ENCODE data around the gene HOXC9.

Gene HOXC9

DNA sequence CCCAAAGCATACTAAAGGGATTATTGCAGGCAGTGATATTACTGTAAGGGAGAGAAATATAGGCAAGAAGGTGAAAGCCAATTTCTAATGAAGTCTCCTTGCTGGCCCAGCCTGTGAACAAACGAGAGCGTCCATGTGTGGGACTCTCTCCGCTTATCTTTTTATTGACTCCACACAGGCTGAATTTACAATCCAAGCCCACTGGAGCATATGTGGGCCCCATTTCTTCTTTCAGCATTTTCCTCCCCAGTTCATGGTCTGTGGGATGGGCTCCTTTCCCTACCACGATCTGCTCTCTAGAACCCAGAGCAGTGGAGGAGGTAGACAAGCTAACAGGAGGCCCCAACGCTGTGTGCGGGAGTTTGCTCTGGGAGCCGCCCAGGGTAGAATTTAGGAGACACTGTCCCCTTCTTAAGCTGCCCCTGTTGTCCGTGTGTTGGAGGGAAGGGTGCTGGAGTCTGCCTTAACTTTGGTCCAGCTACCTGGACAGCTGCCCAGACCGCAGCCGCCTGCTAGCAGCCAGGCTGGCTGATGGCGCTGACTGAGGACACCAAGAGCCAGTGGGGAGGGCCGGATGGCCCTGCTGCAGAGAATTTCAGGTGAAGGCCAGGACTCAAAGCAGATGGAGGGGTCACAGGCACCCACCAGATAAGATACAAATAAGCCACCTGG is 30.2 kb upstream of the HOXC9 start:
- DNase-seq (ENCODE audit: insufficient read length, low spot score) (no peak), FAIRE-seq (no peak)
- no peak for TF ChIP-seq CTCF (IDR thresholded peaks at IDR 0.05; ENCODE audit: insufficient read depth, missing control alignments)

- FAIRE-seq (no peak), DNase-seq (ENCODE audit: insufficient read length, low spot score) (no peak)
- no peak for TF ChIP-seq CTCF (IDR thresholded peaks at IDR 0.05; ENCODE audit: insufficient read depth, missing control alignments)
Measured at GRCh38 chr12:53970451-53970850, 29.5 kb upstream of the HOXC9 start.

DNA sequence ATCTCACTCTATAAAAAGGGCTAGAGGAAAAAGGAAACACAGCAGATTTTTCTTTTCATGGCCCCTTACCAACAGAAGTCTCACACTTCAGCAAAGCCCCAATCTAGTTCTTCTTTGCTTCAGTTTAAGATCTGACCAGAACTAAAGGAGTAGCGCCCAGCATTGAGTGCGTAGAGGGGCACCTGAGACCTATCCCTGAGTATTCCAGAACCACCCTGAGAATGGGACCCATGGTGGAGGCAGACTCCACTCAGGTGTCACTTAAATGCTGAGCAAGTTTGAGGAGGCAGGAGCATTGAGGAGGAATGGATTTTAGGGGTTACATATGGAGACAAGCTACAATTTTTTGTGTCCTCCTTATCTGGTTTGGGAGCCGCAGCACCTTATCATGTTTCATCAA is 28.8 kb upstream of the HOXC9 start:
- no peak for TF ChIP-seq CTCF (IDR thresholded peaks at IDR 0.05; ENCODE audit: insufficient read depth, missing control alignments)
- DNase-seq (ENCODE audit: insufficient read length, low spot score) (no peak), FAIRE-seq (no peak)

DNA sequence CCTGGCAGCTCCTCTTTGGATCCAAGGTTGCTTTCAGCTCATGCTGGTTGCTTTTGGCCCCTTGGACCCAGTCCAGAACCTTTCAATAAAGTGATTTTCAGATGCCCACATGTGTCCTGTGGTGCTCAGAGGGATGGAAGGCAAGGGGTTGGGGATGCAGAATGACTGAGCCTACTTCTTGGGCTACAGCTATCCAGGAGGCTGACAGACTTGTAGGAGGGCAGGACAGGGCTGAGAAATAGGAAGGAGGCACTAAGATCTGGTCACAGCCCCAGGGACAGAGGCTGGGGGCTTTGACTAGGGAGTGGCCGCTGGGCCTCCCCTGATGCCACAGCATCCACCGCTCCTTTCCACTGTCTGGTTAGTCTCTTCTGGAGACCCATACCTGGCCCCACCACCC is 28.3 kb upstream of the HOXC9 start:
- TF ChIP-seq CTCF (IDR thresholded peaks at IDR 0.05; ENCODE audit: insufficient read depth, missing control alignments), result no peak
- DNase-seq (ENCODE audit: insufficient read length, low spot score) (no peak), FAIRE-seq (no peak)

GRCh38 chr12:53972152-53972702 is 27.7 kb upstream of the HOXC9 start:
- TF ChIP-seq CTCF (IDR thresholded peaks at IDR 0.05; ENCODE audit: insufficient read depth, missing control alignments), result no peak
- FAIRE-seq, result no peak
- no peak for DNase-seq (ENCODE audit: insufficient read length, low spot score)

DNA sequence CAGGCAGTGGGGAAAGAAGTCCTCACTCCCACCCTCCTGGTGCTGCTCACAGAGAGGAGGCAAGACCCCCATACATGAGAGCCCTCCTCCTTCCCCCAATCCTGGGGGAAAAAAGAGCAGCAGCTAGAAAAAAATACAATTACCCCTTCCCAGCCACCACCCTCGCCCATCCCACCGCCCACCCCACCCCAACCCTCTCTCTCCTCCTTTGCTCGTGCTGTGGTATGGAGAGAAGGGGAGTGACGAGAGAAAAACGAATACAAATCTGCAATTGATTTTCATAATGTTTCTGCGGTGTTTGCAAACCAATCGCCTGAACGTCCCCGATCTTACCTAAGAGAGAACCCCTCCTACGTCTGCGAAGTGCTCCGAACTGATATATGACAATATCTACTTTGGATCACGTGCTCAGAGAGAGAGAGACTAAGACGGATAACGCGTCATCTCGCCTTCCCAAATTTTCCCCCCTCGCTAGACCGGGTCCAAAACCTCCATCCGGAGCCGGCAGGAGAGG is 27.2 kb upstream of the HOXC9 start, which contains the start of gene HOXC11:
Gene HOXC11 (plus strand): TSS at position 405 of the 514 bp plus-strand sequence. CDS start 116 bp downstream, outside the sequence.
- no peak for FAIRE-seq
- no peak for TF ChIP-seq CTCF (IDR thresholded peaks at IDR 0.05; ENCODE audit: insufficient read depth, missing control alignments)
- no peak for DNase-seq (ENCODE audit: insufficient read length, low spot score)

Measured in D721Med (cell line).